Liver (tissue), 9 donors: ENCODE measurements around the gene P4HA1. TPM values are rescaled to one million over a fixed set of nuclear protein-coding genes. Genes with fewer than 3 reads are reported as not detected.
"Not testable (repeated sequence)": the region's sequence is repeated elsewhere in the genome, so short reads cannot be mapped to it uniquely, and the experiment has no call there.

ENCODE experiments used
- DNase-seq: peaks from one replicate; pipeline ENCODE4 v3.0.0-alpha.2; 2017; ENCODE audit warnings: low spot score
- H3K27ac ChIP-seq, 2 donors: one replicate each; pipeline ENCODE4 v1.7.0; 2013; ENCODE audit warnings: inconsistent platforms in 2 of 2, low read length in 2 of 2, control low read depth in 1 of 2, low read depth in 1 of 2, mild to moderate bottlenecking in 1 of 2
- H3K27me3 ChIP-seq, 4 donors: one replicate each; pipeline versions ENCODE4 v1.6.1 to v1.7.0; 2013; ENCODE audit warnings: low read length in 3 of 4, inconsistent platforms in 1 of 4, mild to moderate bottlenecking in 1 of 4, moderate library complexity in 1 of 4; ENCODE audit not compliant: control insufficient read depth in 4 of 4, insufficient read depth in 4 of 4
- H3K36me3 ChIP-seq, 4 donors: one replicate each; pipeline versions ENCODE4 v1.6.1 to v1.7.0; 2013; ENCODE audit warnings: low read length in 3 of 4, mild to moderate bottlenecking in 3 of 4, low read depth in 1 of 4, moderate library complexity in 1 of 4; ENCODE audit not compliant: control insufficient read depth in 4 of 4, insufficient read depth in 3 of 4
- H3K4me1 ChIP-seq, 4 donors: one replicate each; pipeline versions ENCODE4 v1.6.1 to v1.7.0; 2013; ENCODE audit warnings: low read length in 3 of 4, mild to moderate bottlenecking in 3 of 4, moderate library complexity in 1 of 4; ENCODE audit not compliant: control insufficient read depth in 4 of 4, insufficient read depth in 4 of 4
- H3K4me3 ChIP-seq, 3 donors: one replicate each; pipeline versions ENCODE4 v1.6.1 to v1.7.0; 2013; ENCODE audit warnings: low read length in 3 of 3, control low read depth in 1 of 3, low read depth in 1 of 3, mild to moderate bottlenecking in 1 of 3
- H3K9ac ChIP-seq, 2 donors: one replicate each; pipeline ENCODE4 v1.7.0; 2013; ENCODE audit warnings: low read length in 2 of 2, mild to moderate bottlenecking in 2 of 2, moderate library complexity in 2 of 2, control low read depth in 1 of 2, low read depth in 1 of 2
- H3K9me3 ChIP-seq, 4 donors: one replicate each; pipeline versions ENCODE4 v1.6.1 to v1.7.0; 2013; ENCODE audit warnings: low read length in 3 of 4; ENCODE audit not compliant: control insufficient read depth in 4 of 4
- CTCF ChIP-seq: fragments of 150-350 bp; IDR thresholded peaks from 2 replicates; pipeline ENCODE4 v1.5.1; 2017; ENCODE audit warnings: improper control_type of control experiment, low read depth, low read length; ENCODE audit not compliant: missing input control
- FOXA1 ChIP-seq: IDR thresholded peaks from 2 replicates; pipeline ENCODE4 v1.6.1; 2016; ENCODE audit warnings: antibody characterized with exemption
- FOXA2 ChIP-seq: IDR thresholded peaks from 2 replicates; pipeline ENCODE4 v1.6.1; 2016; ENCODE audit warnings: antibody characterized with exemption
- GABPA ChIP-seq, 2 donors: IDR thresholded peaks in 1 of 2; conservative IDR thresholded peaks in 1 of 2; 2 replicates each; pipeline ENCODE4 v1.6.1; 2016; ENCODE audit warnings: antibody characterized with exemption in 2 of 2, mild to moderate bottlenecking in 1 of 2, moderate library complexity in 1 of 2
- HNF4G ChIP-seq: IDR thresholded peaks from 2 replicates; pipeline ENCODE4 v1.6.1; 2016; ENCODE audit warnings: antibody characterized with exemption
- JUND ChIP-seq, 2 donors: IDR thresholded peaks; 2 replicates each; pipeline ENCODE4 v1.6.1; 2016; ENCODE audit warnings: antibody characterized with exemption in 2 of 2
- NR2F2 ChIP-seq: IDR thresholded peaks from 2 replicates; pipeline ENCODE4 v1.6.1; 2016; ENCODE audit warnings: antibody characterized with exemption
- RAD21 ChIP-seq, 2 donors: IDR thresholded peaks; 2 replicates each; pipeline ENCODE4 v1.6.1; 2016; ENCODE audit warnings: antibody characterized with exemption in 2 of 2, mild to moderate bottlenecking in 2 of 2
- RXRA ChIP-seq, 2 donors: IDR thresholded peaks; 2 replicates each; pipeline ENCODE4 v1.6.1; 2017 to 2018; ENCODE audit warnings: antibody characterized with exemption in 2 of 2, mild to moderate bottlenecking in 1 of 2
- SP1 ChIP-seq: IDR thresholded peaks from 2 replicates; pipeline ENCODE4 v1.6.1; 2018; ENCODE audit warnings: antibody characterized with exemption, mild to moderate bottlenecking
- YY1 ChIP-seq: IDR thresholded peaks from 2 replicates; pipeline ENCODE4 v1.6.1; 2016; ENCODE audit warnings: antibody characterized with exemption, mild to moderate bottlenecking
- ZBTB33 ChIP-seq: IDR thresholded peaks from 2 replicates; pipeline ENCODE4 v1.6.1; 2016; ENCODE audit warnings: antibody characterized with exemption
- WGBS: extraction: QIAGEN DNeasy Blood & Tissue Kit; methylation state at CpG from one replicate; pipeline ENCODE4 v1.1.7; 2013; 5-methylcytosine and 5-hydroxymethylcytosine counted together
- polyA plus RNA-seq, 2 donors: library from polyadenylated mRNA; stranded (reverse) in 1 of 2; unstranded in 1 of 2; fragments of 200-250 nt in 1 of 2; fragments of >200 nt in 1 of 2; fragmentation: Nextera tagmentation in 1 of 2; extraction: Ambion mirVana in 1 of 2; gene quantifications; one replicate each; pipeline versions ENCODE4 v1.2.1 to v1.2.3, GENCODE V29; 2013 to 2015
- total RNA-seq, 2 donors: library from RNA; depleted of rRNA; stranded (reverse); fragments of >200 nt; gene quantifications; one replicate each; pipeline ENCODE4 v1.2.3, GENCODE V29; 2014
- donor health status: healthy.
- donor health status: healthy.
- donor health status: healthy.
- donor health status: healthy.
- donor health status: healthy.

P4HA1 gene
- total and polyA plus RNA-seq, 4 donors: 6.1 to 63.7 (median 23.7) TPM

- Histone ChIP-seq H3K9me3 (no peaks in the 10 kb centered on the region), H3K36me3 (peaks cover 5 to 13% (median 9%) of the 10 kb centered on the region in 4 donors), H3K4me1 (no peaks in the 10 kb centered on the region), H3K27me3 (no peaks in the 10 kb centered on the region), H3K27ac (no peak overlapping the region), H3K4me3 (no peak overlapping the region), H3K9ac (no peak overlapping the region)
- 96% methylated on average over 3 of the region's 3 CpGs for WGBS
- no peak for TF ChIP-seq SP1
- TF ChIP-seq HNF4G: no peak
- no peak for TF ChIP-seq FOXA1
- DNase-seq: no peak
Measured at GRCh38 chr10:73000973-73001372, 95.7 kb downstream of the P4HA1 start.

GRCh38 chr10:72997099-72997498 lies 99.6 kb downstream of the P4HA1 start:
- 95% methylated on average over 2 of the region's 2 CpGs for WGBS
- Histone ChIP-seq H3K27ac (no peak overlapping the region), H3K4me3 (no peak overlapping the region), H3K4me1 (no peaks in the 10 kb centered on the region), H3K9me3 (no peaks in the 10 kb centered on the region), H3K9ac (no peak overlapping the region), H3K36me3 (peaks cover 0 to 2% (median 0%) of the 10 kb centered on the region in 4 donors), H3K27me3 (no peaks in the 10 kb centered on the region)
- DNase-seq: no peak
- TF ChIP-seq RAD21 (IDR thresholded peaks at IDR 0.05): no peak

GRCh38 chr10:72995459-72995858 lies 101.2 kb downstream of the P4HA1 start:
- H3K9me3 ChIP-seq, H3K4me1 ChIP-seq, DNase-seq, H3K4me3 ChIP-seq, H3K36me3 ChIP-seq, H3K27me3 ChIP-seq, H3K9ac ChIP-seq, H3K27ac ChIP-seq: not testable (repeated sequence)

GRCh38 chr10:72989771-72990170 lies 106.9 kb downstream of the P4HA1 start:
- H3K9ac ChIP-seq, H3K27me3 ChIP-seq, H3K4me1 ChIP-seq, H3K9me3 ChIP-seq, DNase-seq, H3K27ac ChIP-seq, H3K4me3 ChIP-seq, H3K36me3 ChIP-seq: not testable (repeated sequence)
- WGBS: 91% methylated on average over 7 of the region's 7 CpGs

- not testable (repeated sequence) for H3K36me3 ChIP-seq, H3K27ac ChIP-seq, H3K9me3 ChIP-seq, H3K9ac ChIP-seq, H3K4me1 ChIP-seq, DNase-seq, H3K27me3 ChIP-seq, H3K4me3 ChIP-seq
- WGBS: 93% methylated on average over 4 of the region's 4 CpGs
Measured at GRCh38 chr10:72984618-72985017, 112.0 kb downstream of the P4HA1 start.

- WGBS: 70% methylated on average over 2 of the region's 2 CpGs
- peak; percentile 52 for DNase-seq
- no peak for TF ChIP-seq JUND (IDR thresholded peaks at IDR 0.05)
- no peak for TF ChIP-seq NR2F2
- TF ChIP-seq GABPA (IDR thresholded peaks at IDR 0.05 in 1 of 2, conservative IDR thresholded peaks at IDR 0.05 in 1 of 2): no peak
- no peak for TF ChIP-seq CTCF
- no peak for TF ChIP-seq FOXA1
- no peak for TF ChIP-seq RAD21 (IDR thresholded peaks at IDR 0.05)
- TF ChIP-seq ZBTB33: no peak
- no peak for TF ChIP-seq YY1
- TF ChIP-seq FOXA2: no peak
- TF ChIP-seq RXRA (IDR thresholded peaks at IDR 0.05): no peak
- no peak for TF ChIP-seq SP1
Measured at GRCh38 chr10:72981882-72982529, 114.7 kb downstream of the P4HA1 start.

More at GRCh38 chr10:72981882-72982529, 114.7 kb downstream of the P4HA1 start:
- no peak overlapping the region for H3K9ac ChIP-seq
- H3K27ac ChIP-seq: no peak overlapping the region
- no peaks in the 10 kb centered on the region for H3K36me3 ChIP-seq
- peaks cover 0 to 19% (median 1%) of the 10 kb centered on the region in 4 donors for H3K9me3 ChIP-seq
- H3K4me1 ChIP-seq: no peaks in the 10 kb centered on the region
- H3K4me3 ChIP-seq: no peak overlapping the region
- no peaks in the 10 kb centered on the region for H3K27me3 ChIP-seq
